ENCODE measurements around the gene RNF181.

DNA sequence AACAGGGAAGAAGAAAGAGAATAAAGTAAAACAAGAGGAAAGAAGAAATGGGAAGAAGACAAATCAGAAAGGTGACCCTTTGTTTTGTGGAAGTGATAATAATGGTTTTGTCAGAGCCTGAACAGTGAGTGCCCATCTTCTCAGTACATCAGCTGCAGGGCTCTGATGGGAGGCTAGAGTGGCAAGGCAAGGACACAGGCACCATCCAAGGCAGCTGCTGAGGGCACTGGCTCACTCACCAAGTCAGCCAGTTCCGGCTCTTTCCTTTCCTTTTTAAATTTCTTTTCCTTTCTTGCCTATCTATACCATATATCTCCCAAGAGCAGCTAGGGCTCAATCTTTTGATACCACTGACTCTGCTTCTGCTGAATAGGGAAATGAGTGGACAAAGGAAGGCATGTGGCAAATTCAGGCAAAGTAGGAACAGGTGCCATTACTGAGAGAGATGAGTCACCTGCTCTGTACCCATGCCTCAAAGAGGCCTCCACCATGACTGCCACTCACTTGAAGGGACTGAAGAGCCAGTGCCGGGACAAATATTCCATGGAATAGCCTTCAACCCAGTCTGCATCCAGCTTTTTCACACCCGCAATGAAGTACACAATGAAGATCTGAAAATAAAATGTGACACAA is 40.4 kb upstream of the RNF181 start:
- no peak for TF ChIP-seq CTCF (IDR thresholded peaks at IDR 0.05)
- TF ChIP-seq POLR2A (IDR thresholded peaks at IDR 0.05): no peak

Data from right lobe of liver (tissue), 4 donors.